T-helper 17 cell (primary cell): Measurements from ENCODE around the gene TBX5. TPM values are rescaled to one million over a fixed set of nuclear protein-coding genes. Genes with fewer than 3 reads are reported as not detected.

Experiments
- ATAC-seq: fragments of 150-1000 bp; cut with Tn5 transposase; 2 replicates; pipeline ENCODE4 v1.10.0; 2021; ENCODE audit warnings: mild to moderate bottlenecking, moderate library complexity
- DNase-seq, 3 donors: peaks; one replicate each; pipeline versions ENCODE4 v3.0.0 to v3.0.0-alpha.2; 2020 to 2021
- H3K9me3 ChIP-seq: one replicate; pipeline ENCODE4 v1.7.0; 2013; ENCODE audit warnings: low read length, mild to moderate bottlenecking; ENCODE audit not compliant: control insufficient read depth, poor library complexity, severe bottlenecking
- H3K27ac Mint-ChIP-seq: one replicate; pipeline ENCODE4 v1.8.0; 2022; ENCODE audit warnings: mild to moderate bottlenecking, moderate library complexity, mixed read lengths
- H3K27me3 Mint-ChIP-seq: one replicate; pipeline ENCODE4 v1.8.0; 2022; ENCODE audit warnings: mixed read lengths
- H3K36me3 Mint-ChIP-seq: one replicate; pipeline ENCODE4 v1.8.0; 2022; ENCODE audit warnings: low read depth, mixed read lengths
- H3K4me1 Mint-ChIP-seq: one replicate; pipeline ENCODE4 v1.8.0; 2022; ENCODE audit warnings: mild to moderate bottlenecking, mixed read lengths
- H3K4me3 Mint-ChIP-seq: one replicate; pipeline ENCODE4 v1.8.0; 2022; ENCODE audit warnings: mild to moderate bottlenecking, moderate library complexity, mixed read lengths
- total RNA-seq, 4 donors: library from RNA in 2 of 4; stranded (reverse) in 2 of 4; gene quantifications; one replicate each; pipeline ENCODE4 v1.2.3 and lab custom pipeline; 2022 to 2026

The TBX5 gene
- not detected for total RNA-seq
- total RNA-seq (lab: John Stamatoyannopoulos, UW) = 0 reads per million in 2 donors

GRCh38 chr12:114405519-114406271 is at the start of gene TBX5:
Gene TBX5 (minus strand): TSS chr12:114406144. CDS start chr12:114403898, 2,246 bp downstream.
- ATAC-seq (no peak), DNase-seq (no peak)
- H3K27ac Mint-ChIP-seq = no peak within 1 kb of the TSS
- H3K27me3 Mint-ChIP-seq = peaks cover 94% of the 10 kb centered on the region
- H3K36me3 Mint-ChIP-seq = peaks cover 11% of the 10 kb centered on the region
- H3K4me1 Mint-ChIP-seq = peaks cover 10% of the 10 kb centered on the region
- H3K4me3 Mint-ChIP-seq = peak within 1 kb of the TSS; percentile 46
- no peaks in the 10 kb centered on the region for H3K9me3 ChIP-seq

- H3K9me3 ChIP-seq = no peaks in the 10 kb centered on the region
- Mint-ChIP-seq H3K4me1 (no peaks in the 10 kb centered on the region), H3K4me3 (no peak overlapping the region), H3K27me3 (peaks cover 28% of the 10 kb centered on the region), H3K36me3 (peaks cover 3% of the 10 kb centered on the region), H3K27ac (no peak overlapping the region)
- DNase-seq (no peak), ATAC-seq (no peak)
These were observed 45.7 kb upstream of the TBX5 start for GRCh38 chr12:114451657-114452056.

GRCh38 chr12:114450515-114451300 is 44.8 kb upstream of the TBX5 start:
- peaks cover 3% of the 10 kb centered on the region for H3K36me3 Mint-ChIP-seq
- H3K27me3 Mint-ChIP-seq = peaks cover 35% of the 10 kb centered on the region
- no peaks in the 10 kb centered on the region for H3K4me1 Mint-ChIP-seq
- no peak overlapping the region for H3K27ac Mint-ChIP-seq
- H3K9me3 ChIP-seq = no peaks in the 10 kb centered on the region
- no peak for DNase-seq
- no peak for ATAC-seq
- H3K4me3 Mint-ChIP-seq = no peak overlapping the region

GRCh38 chr12:114450019-114450418 is 44.1 kb upstream of the TBX5 start:
- Mint-ChIP-seq H3K36me3 (peaks cover 3% of the 10 kb centered on the region), H3K4me1 (no peaks in the 10 kb centered on the region), H3K27me3 (peaks cover 37% of the 10 kb centered on the region), H3K4me3 (no peak overlapping the region), H3K27ac (no peak overlapping the region)
- ATAC-seq = no peak
- no peak for DNase-seq
- no peaks in the 10 kb centered on the region for H3K9me3 ChIP-seq

- H3K36me3 Mint-ChIP-seq = peaks cover 3% of the 10 kb centered on the region
- H3K27me3 Mint-ChIP-seq = peaks cover 52% of the 10 kb centered on the region
- DNase-seq (no peak), ATAC-seq (no peak)
- no peaks in the 10 kb centered on the region for H3K9me3 ChIP-seq
- H3K27ac Mint-ChIP-seq = no peak overlapping the region
- no peaks in the 10 kb centered on the region for H3K4me1 Mint-ChIP-seq
- H3K4me3 Mint-ChIP-seq = no peak overlapping the region
These were observed 42.6 kb upstream of the TBX5 start for GRCh38 chr12:114448618-114448933.

GRCh38 chr12:114447799-114448617 is 42.1 kb upstream of the TBX5 start:
- H3K9me3 ChIP-seq = no peaks in the 10 kb centered on the region
- ATAC-seq (no peak), DNase-seq (no peak)
- Mint-ChIP-seq H3K4me3 (no peak overlapping the region), H3K27ac (no peak overlapping the region), H3K36me3 (peaks cover 3% of the 10 kb centered on the region), H3K4me1 (no peaks in the 10 kb centered on the region), H3K27me3 (peaks cover 57% of the 10 kb centered on the region)

GRCh38 chr12:114447274-114447716 is 41.4 kb upstream of the TBX5 start:
- Mint-ChIP-seq H3K4me1 (no peaks in the 10 kb centered on the region), H3K27me3 (peaks cover 65% of the 10 kb centered on the region), H3K36me3 (peaks cover 3% of the 10 kb centered on the region), H3K4me3 (no peak overlapping the region), H3K27ac (no peak overlapping the region)
- ATAC-seq (no peak), DNase-seq (no peak)
- H3K9me3 ChIP-seq = no peaks in the 10 kb centered on the region

GRCh38 chr12:114445401-114446323 is 39.7 kb upstream of the TBX5 start:
- H3K9me3 ChIP-seq = no peaks in the 10 kb centered on the region
- Mint-ChIP-seq H3K27ac (no peak overlapping the region), H3K4me1 (no peaks in the 10 kb centered on the region), H3K36me3 (peaks cover 3% of the 10 kb centered on the region), H3K4me3 (no peak overlapping the region), H3K27me3 (peaks cover 81% of the 10 kb centered on the region)
- no peak for ATAC-seq
- no peak for DNase-seq

- peaks cover 3% of the 10 kb centered on the region for H3K36me3 Mint-ChIP-seq
- DNase-seq (no peak), ATAC-seq (no peak)
- no peaks in the 10 kb centered on the region for H3K4me1 Mint-ChIP-seq
- H3K4me3 Mint-ChIP-seq = no peak overlapping the region
- no peak overlapping the region for H3K27ac Mint-ChIP-seq
- peaks cover 88% of the 10 kb centered on the region for H3K27me3 Mint-ChIP-seq
- H3K9me3 ChIP-seq = no peaks in the 10 kb centered on the region
These were observed 38.7 kb upstream of the TBX5 start for GRCh38 chr12:114444422-114445279.

- Mint-ChIP-seq H3K4me1 (no peaks in the 10 kb centered on the region), H3K4me3 (no peak overlapping the region), H3K27ac (no peak overlapping the region), H3K36me3 (peaks cover 3% of the 10 kb centered on the region), H3K27me3 (peaks cover 88% of the 10 kb centered on the region)
- no peaks in the 10 kb centered on the region for H3K9me3 ChIP-seq
- ATAC-seq = no peak
- no peak for DNase-seq
These were observed 37.9 kb upstream of the TBX5 start for GRCh38 chr12:114443607-114444421.

- ATAC-seq (no peak), DNase-seq (no peak)
- peaks cover 91% of the 10 kb centered on the region for H3K27me3 Mint-ChIP-seq
- no peak overlapping the region for H3K27ac Mint-ChIP-seq
- H3K4me3 Mint-ChIP-seq = no peak overlapping the region
- H3K36me3 Mint-ChIP-seq = peaks cover 3% of the 10 kb centered on the region
- no peaks in the 10 kb centered on the region for H3K4me1 Mint-ChIP-seq
- H3K9me3 ChIP-seq = no peaks in the 10 kb centered on the region
These were observed 36.6 kb upstream of the TBX5 start for GRCh38 chr12:114442578-114442977.
